ENCODE measurements around the gene ZNF784. TPM values are rescaled to one million over a fixed set of nuclear protein-coding genes. Genes with fewer than 3 reads are reported as not detected.

The ZNF784 gene
- total and polyA plus RNA-seq, 12 donors: 3.5 to 16.3 (median 9.5) TPM

GRCh38 chr19:55635856-55636440, 11.6 kb upstream of the ZNF784 start:
- no peaks in the 10 kb centered on the region for H3K27me3 ChIP-seq
- intact Hi-C loops (cut with DNase I): no loop called here

DNA sequence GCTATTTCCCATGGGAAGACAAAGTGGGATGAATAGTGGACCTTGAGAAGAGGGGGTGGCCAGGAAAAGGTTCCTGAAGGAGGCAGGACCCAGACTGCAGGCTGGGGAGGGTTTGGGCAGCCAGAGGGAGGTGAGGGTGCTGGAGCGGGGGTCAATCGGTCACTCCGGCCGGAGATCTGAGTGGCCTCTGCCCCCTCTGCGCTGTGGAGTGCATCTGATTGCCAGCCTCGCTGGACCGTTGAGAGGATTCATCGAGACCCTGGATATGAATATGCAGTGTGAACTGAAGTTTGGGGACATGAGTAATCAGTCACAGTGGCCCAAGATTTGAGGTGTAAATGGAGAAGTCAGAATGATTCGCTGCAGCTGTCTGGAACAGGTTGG, 11.0 kb upstream of the ZNF784 start:
- no peak for TF ChIP-seq POLR2A (IDR thresholded peaks at IDR 0.05)
- TF ChIP-seq, protein P1, sequence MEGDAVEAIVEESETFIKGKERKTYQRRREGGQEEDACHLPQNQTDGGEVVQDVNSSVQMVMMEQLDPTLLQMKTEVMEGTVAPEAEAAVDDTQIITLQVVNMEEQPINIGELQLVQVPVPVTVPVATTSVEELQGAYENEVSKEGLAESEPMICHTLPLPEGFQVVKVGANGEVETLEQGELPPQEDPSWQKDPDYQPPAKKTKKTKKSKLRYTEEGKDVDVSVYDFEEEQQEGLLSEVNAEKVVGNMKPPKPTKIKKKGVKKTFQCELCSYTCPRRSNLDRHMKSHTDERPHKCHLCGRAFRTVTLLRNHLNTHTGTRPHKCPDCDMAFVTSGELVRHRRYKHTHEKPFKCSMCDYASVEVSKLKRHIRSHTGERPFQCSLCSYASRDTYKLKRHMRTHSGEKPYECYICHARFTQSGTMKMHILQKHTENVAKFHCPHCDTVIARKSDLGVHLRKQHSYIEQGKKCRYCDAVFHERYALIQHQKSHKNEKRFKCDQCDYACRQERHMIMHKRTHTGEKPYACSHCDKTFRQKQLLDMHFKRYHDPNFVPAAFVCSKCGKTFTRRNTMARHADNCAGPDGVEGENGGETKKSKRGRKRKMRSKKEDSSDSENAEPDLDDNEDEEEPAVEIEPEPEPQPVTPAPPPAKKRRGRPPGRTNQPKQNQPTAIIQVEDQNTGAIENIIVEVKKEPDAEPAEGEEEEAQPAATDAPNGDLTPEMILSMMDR (IDR thresholded peaks at IDR 0.05): no peak
- no peaks in the 10 kb centered on the region for H3K36me3 ChIP-seq (replicated peaks in 1 of 2)
- intact Hi-C loops (cut with DNase I): no loop called here
- H3K4me3 ChIP-seq: peak overlapping the region; percentile 67 to 100 (median 86)
- peaks cover 23 to 36% of the 10 kb centered on the region in 2 donors for H3K4me1 ChIP-seq (replicated peaks in 1 of 2)
- no peaks in the 10 kb centered on the region for H3K27me3 ChIP-seq
- WGBS, 4 donors: 3 to 6% (median 3%) methylated on average over 9 of the region's 9 CpGs
- H3K9me3 ChIP-seq (replicated peaks in 1 of 3): no peaks in the 10 kb centered on the region
- peak overlapping the region; percentile 88 to 99 (median 97) for H3K27ac ChIP-seq
- DNase-seq: peak in 2 of 7 donors; percentile 24 to 26

More at GRCh38 chr19:55635856-55636440, 11.6 kb upstream of the ZNF784 start:
- Histone ChIP-seq H3K36me3 (replicated peaks in 1 of 2) (no peaks in the 10 kb centered on the region), H3K4me3 (peak overlapping the region in 3 of 4 donors; percentile 67 to 100 (median 82)), H3K4me1 (replicated peaks in 1 of 2) (peaks cover 25 to 40% of the 10 kb centered on the region in 2 donors), H3K27ac (peak overlapping the region in 4 of 5 donors; percentile 97 to 99 (median 98)), H3K9me3 (replicated peaks in 1 of 3) (no peaks in the 10 kb centered on the region)
- TF ChIP-seq POLR2A (IDR thresholded peaks at IDR 0.05): no peak
- TF ChIP-seq, protein P1 (IDR thresholded peaks at IDR 0.05): no peak
- 47 to 58% (median 51%) methylated on average over 7 of the region's 7 CpGs for WGBS, 4 donors
- DNase-seq: peak in 1 of 7 donors; percentile 8

- 71 to 84% (median 76%) methylated on average over 7 to 8 of the region's 8 CpGs for WGBS, 4 donors
- TF ChIP-seq POLR2A (IDR thresholded peaks at IDR 0.05): no peak
- TF ChIP-seq, protein P1 (IDR thresholded peaks at IDR 0.05): no peak
- Histone ChIP-seq H3K36me3 (replicated peaks in 1 of 2) (no peaks in the 10 kb centered on the region), H3K27ac (peak overlapping the region in 3 of 5 donors; percentile 97 to 99 (median 97)), H3K27me3 (no peaks in the 10 kb centered on the region), H3K9me3 (replicated peaks in 1 of 3) (no peaks in the 10 kb centered on the region), H3K4me3 (no peak overlapping the region), H3K4me1 (replicated peaks in 1 of 2) (peaks cover 18 to 28% of the 10 kb centered on the region in 2 donors)
- intact Hi-C loops (cut with DNase I): loop anchor here in 1 of 2 donors (5.0 kb wide), 1 partner anchor 117 kb away; no protein-coding TSS in a partner anchor
- peak in 1 of 7 donors; percentile 19 for DNase-seq
These were observed 9.5 kb upstream of the ZNF784 start for GRCh38 chr19:55633861-55634260.

GRCh38 chr19:55632463-55632834, 8.1 kb upstream of the ZNF784 start:
- WGBS, 4 donors: 20 to 32% (median 29%) methylated on average over 3 of the region's 3 CpGs
- no peaks in the 10 kb centered on the region for H3K27me3 ChIP-seq
- peak; percentile 92 to 98 (median 95) for DNase-seq
- intact Hi-C loops (cut with DNase I): loop anchor here in 1 of 2 donors (5.0 kb wide), 1 partner anchor 115 kb away; no protein-coding TSS in a partner anchor
- no peak overlapping the region for H3K4me3 ChIP-seq
- H3K4me1 ChIP-seq (replicated peaks in 1 of 2): peaks cover 18 to 20% of the 10 kb centered on the region in 2 donors
- H3K27ac ChIP-seq: peak overlapping the region in 1 of 5 donors; percentile 59
- TF ChIP-seq, protein P1 (IDR thresholded peaks at IDR 0.05): peak; percentile 89 to 95 (median 92)
- TF ChIP-seq POLR2A (IDR thresholded peaks at IDR 0.05): no peak
- no peaks in the 10 kb centered on the region for H3K9me3 ChIP-seq (replicated peaks in 1 of 3)
- H3K36me3 ChIP-seq (replicated peaks in 1 of 2): no peaks in the 10 kb centered on the region
